ENCODE data around the gene MBP. TPM values are rescaled to one million over a fixed set of nuclear protein-coding genes. Genes with fewer than 3 reads are reported as not detected.

MBP gene
- total RNA-seq, 1 experiment from 2014 or later: 3.4 TPM

DNA sequence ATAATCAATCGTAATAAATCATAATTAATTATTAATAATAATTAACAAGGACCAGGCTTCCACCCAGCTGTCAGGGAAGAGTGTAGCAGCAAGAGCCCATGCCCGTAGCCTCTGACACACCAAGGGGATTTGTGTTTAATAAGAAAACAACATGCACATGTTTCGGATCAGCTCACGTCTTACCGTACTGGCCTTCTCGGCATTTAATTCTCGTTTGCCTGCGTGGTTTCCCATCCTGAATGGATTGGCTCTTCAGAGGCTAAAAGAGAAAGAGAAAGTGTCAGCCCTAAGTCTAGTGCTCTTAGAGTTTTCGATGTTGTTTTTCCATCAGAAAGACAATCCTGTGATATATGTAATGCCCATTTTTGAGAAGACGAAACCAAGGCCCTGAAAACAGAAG, 27.6 kb downstream of the MBP start:
- in situ Hi-C loops (cut with HindIII; ENCODE audit: low sequenced_read_pairs): no loop called here
- DNase-seq (ENCODE audit: low spot score): no peak

DNA sequence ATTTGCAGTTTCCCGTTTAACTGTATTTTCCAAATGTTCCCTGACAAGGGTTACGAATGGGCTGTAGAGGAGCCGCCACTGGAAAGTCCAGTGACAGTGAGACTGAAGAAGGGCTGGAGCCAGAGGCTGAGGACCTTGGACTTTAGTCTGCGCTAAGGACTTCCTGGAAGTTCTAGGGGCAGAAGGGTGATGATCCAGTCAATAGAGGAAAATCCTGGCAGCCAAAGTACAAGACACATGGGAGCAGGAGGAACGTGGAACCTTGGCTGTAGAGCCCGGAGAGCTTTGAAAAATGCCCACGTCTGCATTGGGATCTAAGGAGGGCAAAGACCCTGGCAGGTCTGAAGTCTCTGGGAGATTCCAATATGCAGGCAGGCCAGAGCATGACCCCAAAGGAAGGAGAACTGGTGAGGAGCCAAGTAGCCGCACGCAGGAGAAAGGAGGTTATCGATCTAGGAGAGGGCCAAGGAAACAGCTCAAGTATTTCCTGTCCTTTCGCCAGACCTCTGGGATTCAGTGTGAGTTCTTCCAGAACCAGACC, 28.5 kb downstream of the MBP start:
- in situ Hi-C loops (cut with HindIII; ENCODE audit: low sequenced_read_pairs): no loop called here
- no peak for DNase-seq (ENCODE audit: low spot score)

DNA sequence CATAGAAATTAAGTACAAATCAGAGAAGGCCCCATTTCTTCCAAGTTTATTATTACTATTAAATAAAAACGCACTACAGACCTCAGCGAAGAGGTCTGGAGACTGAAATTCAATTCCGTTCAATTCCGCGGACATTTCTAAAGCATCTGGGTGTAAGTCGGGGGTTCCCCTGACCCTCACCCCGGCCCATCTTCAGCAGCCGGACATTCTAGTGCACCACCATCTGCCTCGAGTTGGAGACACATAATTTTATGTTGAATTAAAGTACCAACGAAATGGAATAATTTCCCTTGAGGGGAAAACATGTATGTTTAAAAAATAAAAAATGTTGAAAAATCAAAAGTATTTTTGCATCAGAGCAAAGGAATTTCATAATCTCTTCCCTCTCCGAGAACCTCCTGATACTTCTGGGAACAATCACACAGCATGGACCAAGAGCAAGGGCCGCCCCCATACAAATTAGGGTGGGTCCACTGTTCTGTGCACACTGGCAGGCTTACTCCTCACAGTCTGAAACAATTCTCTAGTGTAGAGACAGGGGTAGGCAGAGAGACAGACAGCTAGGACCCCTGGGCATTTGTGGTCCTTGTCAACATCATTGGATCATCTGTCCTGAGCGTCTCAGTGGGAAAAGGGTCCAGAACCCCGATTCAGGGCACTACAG, 29.3 kb downstream of the MBP start:
- DNase-seq (ENCODE audit: low spot score): no peak
- in situ Hi-C loops (cut with HindIII; ENCODE audit: low sequenced_read_pairs): no loop called here

DNA sequence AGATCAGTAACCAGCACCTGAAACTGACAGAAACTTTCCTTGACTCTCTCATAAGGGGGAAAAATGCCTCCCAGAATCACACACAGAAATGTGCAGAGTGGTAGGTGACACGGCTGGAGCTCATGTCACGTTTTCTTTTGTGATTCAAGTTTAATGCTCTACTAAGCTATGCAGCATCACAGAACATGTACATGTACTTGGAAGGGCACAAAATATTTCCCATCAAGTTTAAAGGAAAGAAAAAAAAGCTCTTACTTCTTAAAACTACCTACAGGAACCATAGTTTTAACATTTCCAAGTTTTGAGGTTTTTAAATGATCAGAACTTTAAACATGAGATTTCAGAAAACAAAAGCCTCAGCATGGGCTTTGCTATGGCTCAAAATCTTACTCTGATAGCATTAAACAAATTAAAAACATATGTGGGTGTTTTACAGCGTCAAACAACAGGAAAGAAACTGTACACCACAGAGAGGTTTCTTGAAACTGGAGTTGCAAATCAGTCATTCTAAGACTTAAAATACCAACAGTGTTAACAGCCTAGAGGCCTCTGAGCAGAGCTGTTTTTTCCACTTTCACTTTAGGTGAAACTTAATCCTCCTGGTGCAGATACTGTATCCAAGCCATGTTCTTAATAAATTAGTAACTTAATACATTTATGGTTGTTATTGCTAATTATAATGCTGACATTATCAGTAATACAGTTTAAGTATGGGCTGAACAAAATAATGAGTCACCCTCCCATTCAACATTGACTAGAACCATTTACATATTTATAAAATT, 30.1 kb downstream of the MBP start:
- no peak for DNase-seq (ENCODE audit: low spot score)
- in situ Hi-C loops (cut with HindIII; ENCODE audit: low sequenced_read_pairs): no loop called here

DNA sequence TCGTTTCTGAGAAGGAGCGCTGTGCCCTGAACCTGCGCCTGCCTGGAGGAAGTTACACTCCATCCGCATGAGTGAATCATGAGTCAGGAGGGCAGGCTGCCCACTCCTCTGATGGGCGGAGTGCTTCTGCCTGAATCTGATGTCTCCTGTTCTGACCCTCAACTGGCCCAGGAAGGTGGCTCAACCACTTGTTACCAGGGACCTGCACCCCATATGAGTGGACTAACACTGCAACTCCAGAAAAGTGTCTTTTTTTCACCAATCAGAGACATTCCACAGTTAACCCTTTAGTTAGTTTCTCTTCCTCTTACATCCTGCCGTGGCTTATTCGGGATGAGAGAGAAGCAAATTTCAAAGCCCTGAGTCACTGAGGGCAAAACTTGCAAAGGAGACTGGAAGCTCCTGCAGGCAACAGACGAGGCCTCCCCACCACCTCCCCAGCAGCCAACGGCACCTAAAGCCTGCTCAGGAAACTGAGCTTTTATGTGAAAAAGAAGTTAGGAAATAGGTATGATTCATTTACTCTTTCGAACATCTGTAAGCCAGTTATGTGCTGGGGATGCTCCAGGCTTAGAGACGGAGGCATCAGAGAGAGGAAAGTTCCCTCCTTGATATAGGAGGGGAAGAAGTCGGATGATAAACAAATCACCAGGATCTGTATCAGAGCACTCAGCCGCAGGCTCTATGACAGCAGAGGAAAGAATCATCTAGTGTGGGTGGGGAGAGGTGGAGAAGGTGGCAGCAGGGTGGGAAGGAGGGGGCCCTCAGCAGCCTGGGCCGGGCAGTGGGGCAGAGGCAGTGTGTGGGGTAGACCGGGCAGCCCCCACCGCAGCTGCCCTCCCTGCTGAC, 30.9 kb downstream of the MBP start:
- in situ Hi-C loops (cut with HindIII; ENCODE audit: low sequenced_read_pairs): no loop called here
- DNase-seq (ENCODE audit: low spot score): no peak

DNA sequence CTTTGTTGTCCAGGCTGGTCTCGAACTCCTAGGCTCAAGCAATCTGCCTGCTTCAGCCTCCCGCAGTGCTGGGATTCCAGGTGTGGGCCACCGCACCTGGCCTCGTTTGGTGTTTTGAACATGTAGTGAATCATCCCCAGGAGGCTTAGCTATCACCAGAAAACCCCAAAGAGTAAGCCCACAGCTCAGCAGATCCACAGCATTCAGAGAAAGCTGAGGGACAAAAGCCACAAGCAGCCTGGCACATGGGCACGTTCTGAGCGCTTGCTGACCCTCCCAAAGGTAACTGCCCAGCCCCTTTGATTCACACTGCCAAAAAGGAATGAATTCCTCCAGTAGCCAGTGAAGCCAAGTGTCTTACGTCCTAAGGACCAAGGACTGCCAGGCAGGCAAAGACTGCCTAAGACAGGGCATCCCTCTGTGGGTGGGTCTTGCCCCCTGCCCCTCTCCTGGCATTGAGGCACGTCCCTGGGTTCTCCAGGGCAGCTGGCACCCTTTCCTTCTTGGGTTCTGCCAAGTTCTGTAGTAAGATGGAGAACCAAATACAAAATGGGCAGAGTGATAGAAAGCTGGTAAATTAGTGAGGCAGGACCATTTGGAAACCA, 31.7 kb downstream of the MBP start:
- in situ Hi-C loops (cut with HindIII; ENCODE audit: low sequenced_read_pairs): no loop called here
- DNase-seq (ENCODE audit: low spot score): no peak

DNA sequence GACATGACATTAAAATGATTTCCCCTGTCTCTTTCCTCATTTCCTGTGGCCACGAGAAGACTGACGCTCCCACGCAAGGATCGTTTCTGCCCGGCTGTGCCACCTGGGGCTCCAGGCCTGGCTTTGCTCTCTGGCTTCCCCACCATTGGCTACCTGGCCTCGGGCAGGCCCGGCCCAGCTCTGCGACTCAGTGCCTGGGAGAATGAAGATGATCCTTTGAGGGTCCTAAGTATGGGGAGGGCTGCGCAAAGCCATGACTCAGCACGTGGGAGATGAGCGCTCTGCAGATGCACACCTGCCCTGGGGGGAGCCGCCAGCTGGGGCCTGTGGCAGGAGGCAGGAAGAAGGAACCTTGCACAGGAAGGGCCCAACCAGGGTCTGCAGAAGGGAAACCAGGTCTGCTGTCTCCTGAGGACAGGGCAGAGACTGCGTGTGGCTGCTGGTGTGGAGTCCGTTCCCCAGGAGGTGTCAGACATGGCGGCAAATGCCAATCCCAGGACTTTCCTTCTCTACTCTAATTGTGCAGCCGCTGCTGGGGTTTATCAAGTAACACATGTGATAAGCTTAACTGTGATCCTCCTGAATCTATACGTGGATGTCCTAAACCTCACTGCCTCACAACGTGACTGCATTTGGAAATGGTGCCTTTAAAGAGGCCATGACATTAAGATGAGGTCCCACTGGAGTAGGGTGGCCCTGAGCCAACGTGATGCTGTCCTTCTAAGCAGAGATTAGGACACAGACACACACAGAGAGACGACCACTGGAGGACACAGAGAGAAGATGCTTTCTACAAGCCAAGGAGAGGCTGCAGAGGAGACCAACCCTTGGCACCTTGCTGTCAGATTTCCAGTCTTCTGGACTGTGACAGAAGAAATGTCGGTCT, 32.9 kb downstream of the MBP start:
- in situ Hi-C loops (cut with HindIII; ENCODE audit: low sequenced_read_pairs): no loop called here
- no peak for DNase-seq (ENCODE audit: low spot score)

DNA sequence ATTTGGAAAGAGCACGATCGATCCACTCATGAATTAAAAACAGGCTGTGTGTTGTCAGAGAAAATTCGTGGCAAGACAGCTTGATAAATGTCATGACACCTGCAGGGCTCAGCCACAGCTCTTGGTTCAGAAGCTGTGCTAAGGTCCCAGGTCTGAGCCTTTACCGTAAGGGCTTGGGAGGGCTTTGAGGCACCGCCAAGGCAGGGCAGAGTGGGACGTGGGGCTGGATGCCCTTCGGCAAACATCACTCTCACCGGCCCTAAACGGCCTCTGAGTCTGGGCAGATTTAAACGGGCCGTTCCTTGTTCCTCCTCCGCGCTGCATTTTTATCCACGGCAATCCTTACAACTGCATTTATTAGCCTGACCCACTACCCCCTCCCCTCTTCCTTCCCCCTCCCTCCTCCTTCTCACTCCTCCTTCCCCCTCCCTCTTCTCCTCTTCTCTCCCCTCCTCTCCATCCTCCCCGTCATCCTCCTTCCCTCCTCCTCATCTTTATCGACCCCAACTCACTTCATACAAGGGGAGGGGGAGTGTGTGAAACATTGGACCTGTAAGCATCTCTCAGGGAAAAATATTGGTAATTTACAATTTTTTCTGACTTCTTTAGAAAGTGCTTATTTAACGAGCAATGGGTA, 33.9 kb downstream of the MBP start:
- DNase-seq (ENCODE audit: low spot score): no peak
- in situ Hi-C loops (cut with HindIII; ENCODE audit: low sequenced_read_pairs): no loop called here

DNA sequence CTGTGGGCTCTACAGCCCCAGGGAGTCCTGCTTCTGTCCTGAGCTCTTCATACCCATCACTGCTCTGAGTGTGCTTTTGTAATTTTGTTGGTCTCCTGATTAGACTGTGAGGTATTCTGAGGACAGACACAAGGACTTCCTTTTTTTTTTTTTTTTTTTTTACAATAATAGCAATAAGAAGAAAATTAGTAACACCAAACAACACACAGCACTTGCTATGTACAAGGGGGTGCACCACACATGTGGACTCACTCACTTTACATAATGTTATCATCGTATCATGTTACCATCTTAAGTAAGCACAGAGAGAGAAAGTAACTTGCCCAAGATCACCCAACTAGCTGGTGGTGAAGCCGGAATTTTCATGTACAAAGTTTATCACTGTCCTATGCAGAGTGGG, 34.6 kb downstream of the MBP start:
- no peak for DNase-seq (ENCODE audit: low spot score)
- in situ Hi-C loops (cut with HindIII; ENCODE audit: low sequenced_read_pairs): no loop called here

DNA sequence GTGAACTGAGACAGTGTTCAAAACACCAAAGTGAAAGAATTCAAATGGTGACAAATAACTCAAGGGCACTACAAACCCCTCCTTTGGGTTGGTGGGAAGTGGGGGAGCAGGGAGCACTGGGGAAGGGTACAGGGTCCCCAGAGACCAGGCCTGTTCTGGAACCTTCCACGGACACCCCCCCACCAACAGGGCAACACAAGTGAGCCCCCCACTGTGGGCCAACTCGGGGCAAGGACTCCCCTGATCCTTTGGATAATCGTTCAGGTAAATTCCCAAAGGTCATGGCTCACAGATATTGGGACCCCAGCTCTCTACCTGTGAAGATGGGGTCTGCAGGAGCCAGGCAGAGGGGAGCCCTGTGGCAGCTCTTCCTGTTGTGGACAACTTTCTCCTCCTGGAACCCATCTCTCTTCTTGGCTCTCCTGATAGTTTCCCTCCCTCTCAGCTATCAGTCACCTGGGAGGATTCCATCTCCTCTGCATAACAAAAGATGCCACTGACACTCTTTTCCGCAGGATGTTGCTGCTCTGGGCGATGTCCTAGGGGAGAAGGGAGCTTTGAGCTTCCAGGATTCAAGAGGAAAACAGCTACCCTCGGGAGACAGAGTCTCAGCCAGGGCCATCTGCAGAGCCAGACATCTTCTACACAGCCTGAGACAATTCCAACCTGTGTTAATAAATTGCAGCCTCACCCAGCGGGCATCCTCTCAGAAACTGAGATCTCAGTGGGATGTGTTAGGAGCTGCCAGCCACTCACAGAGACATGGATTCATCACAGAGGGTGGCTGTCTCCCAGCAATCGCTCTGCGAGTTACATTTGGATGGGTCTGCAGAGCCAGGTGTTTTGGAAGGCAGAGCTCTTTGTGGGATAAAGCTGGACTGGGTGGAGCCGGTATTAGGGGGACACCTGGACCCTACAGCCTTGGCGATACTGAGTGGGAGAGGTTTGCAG, 35.4 kb downstream of the MBP start:
- no peak for DNase-seq (ENCODE audit: low spot score)
- in situ Hi-C loops (cut with HindIII; ENCODE audit: low sequenced_read_pairs): no loop called here

DNA sequence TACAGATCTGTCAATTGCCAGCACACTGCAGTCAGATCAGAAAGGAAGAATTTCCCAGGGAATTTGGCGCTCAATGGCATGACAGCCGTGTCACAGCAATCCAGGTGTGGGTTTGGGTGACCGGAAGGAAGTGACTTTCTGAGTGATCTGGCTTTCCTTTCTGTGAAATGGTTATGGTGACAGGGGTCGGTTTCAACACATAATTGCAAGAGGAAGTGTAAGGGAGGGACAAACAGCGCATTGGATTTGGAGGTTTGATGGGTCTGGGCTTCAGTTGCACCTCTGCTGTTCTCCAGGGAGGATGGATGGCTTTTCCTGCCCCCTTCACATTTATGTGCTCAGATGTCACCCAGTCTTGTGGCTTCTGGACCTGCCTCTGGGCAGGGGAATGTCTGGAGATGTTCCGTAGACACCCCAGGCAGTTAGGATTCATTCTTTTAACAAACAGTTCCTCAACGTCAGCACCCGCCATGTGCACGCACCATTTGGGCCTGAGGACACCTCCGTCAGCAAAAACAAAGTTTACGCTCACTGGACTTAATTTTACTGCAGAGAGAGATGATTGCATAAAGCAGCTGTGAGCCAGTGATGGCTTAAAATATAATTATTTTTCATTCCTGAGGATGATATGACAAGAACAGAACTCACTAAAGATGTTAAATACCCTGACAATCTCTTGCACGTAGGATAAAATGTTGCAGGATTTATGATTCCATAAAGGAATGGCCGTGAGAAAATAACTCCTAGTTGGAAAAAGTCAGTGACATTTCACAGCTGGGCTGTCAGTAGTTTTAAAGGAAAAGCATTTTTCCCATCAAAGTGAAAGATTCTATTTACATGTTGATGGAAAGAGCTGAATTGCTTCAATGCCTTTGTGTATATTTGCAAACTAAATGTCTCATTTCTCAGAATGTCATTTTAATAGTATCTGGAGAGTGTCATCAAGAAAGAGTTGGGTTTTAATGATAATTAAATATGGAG, 36.9 kb downstream of the MBP start:
- in situ Hi-C loops (cut with HindIII; ENCODE audit: low sequenced_read_pairs): no loop called here
- DNase-seq (ENCODE audit: low spot score): no peak

DNA sequence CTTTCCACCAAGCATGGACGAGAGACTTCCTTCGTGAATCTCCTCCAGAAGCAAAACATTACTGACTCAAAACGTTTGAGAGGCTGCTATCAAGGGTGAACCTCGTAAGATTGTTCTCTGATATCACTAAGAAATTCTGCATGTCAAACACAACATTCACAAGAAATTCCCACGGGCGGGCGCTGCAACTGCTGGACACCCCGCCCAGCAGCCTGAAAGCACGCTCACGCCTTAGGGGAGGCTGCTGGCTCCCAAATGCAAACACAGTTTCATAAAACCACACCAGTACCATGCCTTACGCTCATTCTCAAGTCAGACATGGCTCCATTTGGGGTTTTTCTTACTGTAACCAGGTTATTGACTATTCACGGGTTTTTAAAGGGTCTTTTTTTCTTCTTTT, 39.0 kb downstream of the MBP start:
- in situ Hi-C loops (cut with HindIII; ENCODE audit: low sequenced_read_pairs): no loop called here
- no peak for DNase-seq (ENCODE audit: low spot score)

DNA sequence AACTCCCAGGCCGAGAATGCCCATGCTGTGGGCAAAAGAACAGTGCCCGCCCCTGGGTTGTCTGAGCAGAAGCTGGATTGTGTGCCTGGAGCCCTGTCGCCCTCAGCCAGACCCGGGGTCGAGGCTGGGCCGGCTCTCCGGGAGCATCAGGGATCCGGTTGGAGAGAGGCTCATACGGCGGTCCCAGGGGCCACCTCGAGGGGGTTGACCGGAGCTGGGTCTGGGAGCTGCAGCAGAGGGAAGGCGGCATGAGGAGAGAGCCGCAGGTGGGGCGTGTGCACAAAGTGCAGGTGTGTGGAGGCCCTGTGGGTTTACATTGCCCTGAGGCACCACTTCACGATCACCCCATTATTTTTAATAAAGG, 39.5 kb downstream of the MBP start:
- in situ Hi-C loops (cut with HindIII; ENCODE audit: low sequenced_read_pairs): no loop called here
- no peak for DNase-seq (ENCODE audit: low spot score)

DNA sequence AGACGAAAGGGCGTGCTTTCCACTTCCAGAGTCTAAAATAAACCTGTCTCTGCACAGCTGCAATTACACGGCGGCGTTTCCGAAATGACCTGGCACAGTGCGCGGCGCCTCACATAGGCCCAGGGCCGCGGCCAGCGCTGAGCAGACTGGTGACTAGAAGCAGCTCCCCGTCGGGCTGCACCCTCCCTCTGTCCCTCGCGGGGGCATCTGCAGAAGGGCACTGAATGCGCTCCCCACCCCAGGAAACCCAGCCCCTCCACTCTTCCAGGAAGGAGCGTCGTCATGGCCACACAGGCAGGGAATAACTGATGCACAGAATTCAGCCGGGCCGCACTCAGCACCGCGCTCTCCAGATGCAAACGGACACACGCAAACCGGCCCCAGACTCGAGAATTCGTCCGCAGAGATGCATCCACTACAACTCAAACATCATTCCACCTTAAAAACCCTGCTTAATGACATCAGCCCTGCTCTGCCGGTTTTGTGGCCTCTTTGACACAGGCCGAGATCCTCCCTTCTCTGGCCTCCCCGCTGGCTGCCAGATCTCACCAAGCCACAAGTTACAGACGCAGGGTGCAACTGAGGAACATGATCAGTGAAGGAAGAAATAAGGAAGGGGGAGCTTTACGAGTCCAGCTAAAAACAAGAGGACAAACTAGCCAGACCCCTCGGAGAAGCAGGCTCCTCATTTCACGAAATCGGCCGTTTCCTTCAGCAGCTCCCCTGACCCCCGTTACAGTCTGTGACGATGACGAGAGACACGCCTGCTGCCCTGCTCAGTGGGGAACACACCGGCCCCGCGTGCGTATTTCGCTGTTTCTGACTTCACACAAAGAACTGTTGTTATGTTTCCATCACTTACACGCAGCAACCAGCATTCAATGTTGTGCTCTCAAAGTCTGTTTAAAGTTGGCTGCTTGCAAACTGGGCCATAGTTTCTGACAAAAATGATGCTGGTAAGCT, 40.2 kb downstream of the MBP start:
- in situ Hi-C loops (cut with HindIII; ENCODE audit: low sequenced_read_pairs): no loop called here
- DNase-seq (ENCODE audit: low spot score): no peak

DNA sequence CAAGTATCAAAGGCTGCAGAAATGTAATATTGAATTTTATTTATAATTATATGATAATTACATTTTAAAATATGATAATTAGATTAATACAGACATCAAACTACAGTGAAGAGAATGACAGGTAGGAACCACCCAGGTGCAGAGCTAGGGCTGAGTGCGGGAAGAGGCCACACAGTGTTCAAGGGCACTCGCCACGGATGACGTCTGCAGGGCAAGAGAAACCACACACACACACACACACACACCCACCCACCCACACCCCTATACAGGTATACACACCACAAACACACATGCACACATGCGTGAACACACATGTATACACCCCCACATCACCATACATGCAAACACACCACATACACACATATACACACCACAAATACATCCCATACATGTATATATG, 41.2 kb downstream of the MBP start:
- in situ Hi-C loops (cut with HindIII; ENCODE audit: low sequenced_read_pairs): no loop called here
- no peak for DNase-seq (ENCODE audit: low spot score)

Data from G401 (cell line).